ENCODE data around the gene PPIB.
A peak's percentile ranks its signal among the peaks of the same experiment; 100 is the strongest.

PPIB gene

DNA sequence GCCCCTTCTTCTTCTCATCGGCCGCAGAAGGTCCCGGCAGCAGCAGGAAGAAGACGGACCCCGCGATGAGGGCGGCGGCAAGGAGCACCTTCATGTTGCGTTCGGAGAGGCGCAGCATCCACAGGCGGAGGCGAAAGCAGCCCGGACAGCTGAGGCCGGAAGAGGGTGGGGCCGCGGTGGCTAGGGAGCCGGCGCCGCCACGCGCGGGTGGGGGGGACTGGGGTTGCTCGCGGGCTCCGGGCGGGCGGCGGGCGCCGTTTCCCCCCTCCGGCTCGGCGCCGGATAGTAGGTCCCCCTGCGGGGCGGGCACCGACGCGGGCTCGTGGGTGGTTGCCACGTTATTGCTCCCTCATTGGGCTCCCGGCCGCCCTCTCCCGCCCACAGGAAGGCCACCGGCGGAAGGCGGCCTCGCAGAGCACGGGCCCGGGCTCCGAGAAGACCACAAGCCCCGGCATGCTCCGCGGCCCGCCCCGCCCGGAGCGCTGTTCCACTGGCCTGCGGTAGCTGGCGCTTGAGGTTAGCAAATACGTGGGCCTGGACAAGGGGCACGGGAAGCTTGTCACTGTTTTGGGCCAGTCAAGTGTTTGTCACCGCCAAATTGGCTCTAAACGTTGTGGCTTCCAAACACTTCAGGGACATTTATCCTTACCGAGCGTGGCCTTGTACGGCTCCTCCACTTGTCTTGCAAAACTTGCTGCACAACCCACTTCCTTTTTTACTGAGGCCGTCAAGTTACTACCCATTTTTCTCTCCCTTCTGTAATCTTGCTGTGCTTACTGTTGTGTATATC is at the start of gene PPIB:
Gene PPIB, minus strand, starts transcription at position 154 of the 790 bp plus-strand sequence. Its CDS starts 36 bp downstream, at position 118.
- DNase-seq: peak; percentile 95 to 97

DNA sequence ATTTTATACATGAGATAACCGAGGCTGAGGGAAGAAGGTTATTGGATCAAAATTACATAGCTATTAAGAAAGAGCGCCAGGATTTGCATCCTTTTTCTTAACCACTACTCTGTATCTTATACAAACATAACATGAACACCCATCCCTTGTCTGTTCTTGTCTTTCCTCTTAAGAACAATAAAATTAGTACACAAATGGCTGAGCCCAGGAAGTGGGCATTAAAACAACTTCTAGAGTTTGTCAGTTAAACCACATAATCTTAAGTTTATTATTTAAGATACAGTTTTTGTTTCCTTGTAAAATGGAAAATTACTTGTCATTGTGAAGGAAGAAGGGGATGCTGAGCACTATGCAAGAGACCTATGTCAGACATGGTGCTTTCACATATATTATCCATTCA is 48.9 kb upstream of the PPIB start:
- DNase-seq: no peak

DNA sequence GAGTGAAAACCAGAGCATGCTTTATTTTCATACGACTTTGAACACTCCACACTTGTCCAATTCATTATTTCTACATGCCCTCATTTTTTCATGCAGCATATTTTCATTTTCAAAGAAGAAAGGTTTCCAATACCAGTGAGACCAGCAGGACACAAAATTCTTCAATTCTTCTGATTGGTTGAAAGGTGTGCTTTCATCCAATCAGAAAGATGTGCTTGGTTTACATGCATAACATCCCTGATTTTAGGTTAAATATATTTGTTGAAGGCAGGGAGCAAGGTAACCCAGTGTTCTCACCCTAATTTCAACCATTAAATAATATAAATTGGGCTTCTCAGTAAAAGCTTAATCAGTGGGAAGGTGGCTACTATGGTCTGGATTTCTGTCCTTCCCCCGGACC is 47.5 kb upstream of the PPIB start:
- no peak for DNase-seq

DNA sequence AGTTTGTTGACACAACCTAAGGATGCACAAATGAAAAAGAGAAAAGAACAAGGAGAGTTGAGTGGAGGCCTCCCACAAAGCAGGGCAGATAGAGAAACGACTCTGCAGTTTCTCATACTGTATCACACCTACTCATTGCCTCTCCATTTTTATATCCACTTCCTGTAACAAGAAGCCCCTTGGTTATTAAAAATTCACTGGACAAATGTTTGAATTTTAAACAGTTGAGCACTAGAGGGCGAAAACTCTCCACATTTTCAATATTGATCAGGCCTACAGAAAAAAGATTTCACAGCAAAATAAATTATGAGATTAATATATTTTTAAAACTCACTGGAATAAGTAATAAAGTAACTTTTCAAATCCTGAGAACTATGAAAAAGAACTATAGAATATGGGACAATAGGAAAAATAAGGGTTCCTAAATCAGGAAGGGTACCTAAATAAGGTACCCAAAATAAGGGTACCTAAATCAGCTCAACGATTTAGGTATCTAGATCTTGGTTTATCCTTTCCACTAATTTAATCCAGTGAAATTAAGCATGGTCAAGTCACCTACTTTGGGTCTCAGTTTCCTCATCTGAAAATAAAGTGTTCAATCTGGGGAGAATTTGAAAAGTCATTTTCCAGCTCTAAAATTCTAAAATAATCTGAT is 47.0 kb upstream of the PPIB start:
- DNase-seq: no peak

DNA sequence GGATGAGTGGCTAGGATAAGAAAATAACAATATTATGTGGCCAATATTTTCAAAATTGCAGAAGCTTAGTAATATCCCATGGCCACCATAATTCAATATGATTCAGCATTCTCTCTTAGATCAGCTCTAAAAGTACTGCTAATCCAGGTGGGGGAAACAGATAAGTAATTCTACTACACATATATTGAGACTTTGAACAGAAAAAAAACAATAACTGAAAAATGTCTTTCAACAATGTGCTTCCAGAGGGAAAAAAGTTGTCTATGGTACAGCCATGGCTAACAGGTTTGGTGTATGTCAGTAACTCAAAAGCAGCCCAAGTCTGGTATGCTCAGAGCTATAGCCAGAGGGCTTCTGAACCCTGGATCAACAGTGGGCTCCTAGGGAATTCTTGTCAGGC is 42.4 kb upstream of the PPIB start:
- DNase-seq: no peak

DNA sequence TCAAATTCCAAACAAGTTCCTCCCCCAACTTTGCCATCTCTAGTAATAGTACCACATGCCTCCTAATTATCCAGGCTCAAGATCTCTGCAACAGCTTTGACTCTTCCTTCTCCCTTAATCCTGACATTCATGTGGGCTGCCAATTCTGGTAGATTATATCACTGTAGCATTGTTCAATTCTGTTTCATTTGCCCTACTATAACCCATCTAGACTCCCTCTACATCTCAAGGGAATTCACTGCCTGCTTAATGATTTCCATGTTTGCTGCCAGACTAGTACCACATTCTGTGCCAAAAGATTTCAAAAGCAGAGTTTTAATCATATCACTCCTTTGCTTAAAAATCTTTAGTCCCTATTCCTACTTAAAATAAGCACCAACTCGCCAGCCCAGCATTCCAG is 34.6 kb upstream of the PPIB start:
- no peak for DNase-seq

DNA sequence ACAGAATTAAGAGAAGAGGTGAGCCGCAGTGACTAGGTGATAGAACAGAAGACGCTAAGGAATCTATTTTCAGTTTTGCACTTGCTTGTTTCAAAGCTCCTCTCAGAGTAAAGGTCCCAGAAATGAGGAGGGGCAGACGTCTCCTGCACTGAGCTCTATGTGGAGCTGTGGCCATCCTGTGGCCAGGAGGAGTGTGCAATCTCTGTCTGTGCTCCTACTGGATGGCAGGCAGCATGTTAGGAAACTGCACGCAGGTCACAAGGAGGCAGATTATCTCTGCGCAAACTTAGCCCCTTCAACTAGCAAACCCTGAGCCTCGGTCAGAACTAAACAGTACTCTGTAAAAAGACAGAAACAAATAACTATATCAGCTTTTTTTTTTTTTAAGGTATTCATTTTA is 31.1 kb upstream of the PPIB start:
- DNase-seq: no peak

DNA sequence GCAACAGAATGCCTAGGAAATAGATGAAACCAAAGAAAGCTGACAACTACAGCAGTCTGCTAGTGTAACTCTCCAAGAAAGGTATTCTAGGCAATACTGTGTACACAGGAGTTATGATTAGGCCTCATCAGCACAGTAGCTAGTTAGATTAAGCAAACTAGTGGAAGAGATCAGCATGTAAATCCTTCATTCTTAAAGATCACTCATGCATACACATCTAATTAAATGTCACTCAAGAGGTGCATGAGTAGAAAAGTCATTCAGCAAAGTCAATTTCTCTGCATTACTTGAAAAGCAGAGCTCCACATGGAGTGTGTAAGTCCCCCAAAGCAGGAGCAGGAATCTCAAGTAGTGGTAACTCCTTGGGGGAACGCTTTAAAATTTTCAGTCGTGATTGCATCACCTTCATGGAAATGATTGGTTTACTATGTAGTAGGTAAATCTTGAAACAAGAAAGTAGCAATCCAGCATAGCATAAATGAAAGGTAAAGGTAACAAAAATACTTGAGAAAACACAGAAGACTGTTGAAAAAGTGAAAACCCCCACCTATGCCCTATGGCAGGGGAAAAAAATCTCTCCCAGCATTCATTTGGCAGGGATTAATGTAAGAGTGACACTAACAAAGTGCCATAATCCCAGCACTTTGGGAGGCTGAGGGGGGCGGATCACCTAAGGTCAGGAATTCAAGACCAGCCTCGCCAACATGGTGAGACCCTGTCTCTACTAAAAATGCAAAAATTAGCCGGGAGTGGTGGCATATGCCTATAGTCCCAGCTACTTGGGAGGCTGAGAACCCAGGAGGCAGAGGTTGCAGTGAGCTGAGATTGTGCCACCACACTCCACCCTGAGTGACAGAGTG is 29.4 kb upstream of the PPIB start:
- no peak for DNase-seq

DNA sequence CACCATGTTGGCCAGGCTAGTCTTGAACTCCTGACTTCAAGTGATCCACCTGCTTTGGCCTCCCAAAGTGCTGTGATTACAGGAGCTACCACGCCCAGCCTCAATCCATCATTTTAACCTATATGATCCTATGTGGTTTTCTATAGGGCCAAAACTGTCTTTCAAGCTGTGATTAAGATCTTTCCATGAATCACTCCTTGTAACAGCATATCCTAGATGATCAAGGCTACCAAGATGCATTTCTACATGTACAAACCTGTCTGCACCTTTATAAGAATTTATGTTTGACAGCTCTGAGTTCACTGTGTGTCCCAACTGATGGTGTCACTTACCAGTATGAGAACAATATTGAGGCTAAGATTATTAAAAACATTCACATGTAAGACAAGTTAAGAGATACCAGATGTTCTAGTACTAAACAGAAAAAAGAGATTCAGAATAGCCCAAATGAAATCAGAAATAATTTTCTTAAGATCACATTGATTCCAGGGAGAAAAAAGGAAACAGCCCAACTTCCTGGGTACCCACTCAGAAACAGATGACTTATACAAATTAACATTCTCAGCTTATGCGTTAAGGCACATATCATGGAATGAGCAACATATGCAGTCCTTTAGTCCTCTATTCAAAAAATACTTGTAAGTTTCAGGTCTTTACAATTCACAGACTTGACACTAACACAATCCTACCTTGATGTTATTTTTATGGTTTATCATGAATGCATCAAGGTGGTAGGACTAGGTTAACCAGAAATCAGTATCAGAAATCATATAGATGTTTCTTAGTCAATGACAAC is 24.8 kb upstream of the PPIB start:
- no peak for DNase-seq

DNA sequence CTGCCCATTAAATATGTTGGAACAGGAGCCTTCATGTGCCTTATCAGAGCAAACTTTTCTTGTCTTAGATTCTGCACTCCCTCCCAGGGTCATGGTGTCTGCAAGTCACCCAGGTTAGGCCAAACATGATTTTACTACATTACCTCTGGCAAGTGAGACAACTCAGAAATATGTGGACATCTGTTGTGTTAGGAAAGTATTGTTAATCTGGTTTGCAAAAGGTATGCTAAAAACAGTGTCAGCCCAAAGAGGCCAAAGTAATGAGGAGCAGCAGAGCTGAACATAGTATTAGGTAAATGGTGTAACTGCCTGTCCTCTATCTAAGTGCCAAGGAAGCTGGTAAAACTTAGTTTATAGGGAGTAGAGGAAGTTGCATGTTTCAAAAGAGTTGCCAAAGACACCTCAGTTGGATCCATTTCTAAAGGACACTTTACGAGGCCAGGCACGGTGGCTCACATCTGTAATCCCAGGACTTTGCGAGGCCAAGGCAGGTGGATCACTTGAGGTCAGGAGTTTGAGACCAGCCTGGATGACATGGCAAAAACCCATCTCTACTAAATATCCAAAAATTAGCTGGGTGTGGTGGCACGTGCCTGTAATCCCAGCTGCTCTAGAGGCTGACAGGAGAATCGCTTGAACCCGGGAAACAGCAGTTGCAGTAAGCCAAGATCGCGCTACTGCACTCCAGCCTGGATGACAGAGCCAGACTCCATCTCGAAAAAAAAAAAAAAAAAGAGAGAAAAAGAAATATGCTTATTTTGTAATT is 22.5 kb upstream of the PPIB start:
- no peak for DNase-seq

DNA sequence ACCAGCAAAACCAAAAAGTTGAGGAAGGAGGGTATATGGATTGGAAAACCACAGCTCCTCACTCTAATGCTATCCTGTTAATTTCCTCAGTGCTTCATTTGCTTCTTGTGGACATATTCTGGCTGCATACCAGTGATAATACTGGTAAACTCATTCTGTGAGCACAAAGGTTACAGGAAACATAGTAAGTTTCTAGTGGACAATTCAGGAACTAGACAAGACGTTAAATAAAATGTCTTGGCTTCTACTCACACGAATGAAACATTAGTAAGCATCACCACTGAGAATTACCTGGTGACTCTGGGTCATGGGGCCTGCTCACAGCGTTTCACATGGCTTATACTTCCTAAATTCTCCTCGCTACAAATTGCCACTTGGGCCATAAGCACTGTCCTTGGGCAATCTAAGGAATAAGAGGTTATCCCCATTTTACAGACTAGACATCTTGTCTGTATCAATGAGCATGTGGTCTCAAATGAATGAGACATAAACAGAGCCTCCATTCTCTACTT is 20.1 kb upstream of the PPIB start:
- no peak for DNase-seq

DNA sequence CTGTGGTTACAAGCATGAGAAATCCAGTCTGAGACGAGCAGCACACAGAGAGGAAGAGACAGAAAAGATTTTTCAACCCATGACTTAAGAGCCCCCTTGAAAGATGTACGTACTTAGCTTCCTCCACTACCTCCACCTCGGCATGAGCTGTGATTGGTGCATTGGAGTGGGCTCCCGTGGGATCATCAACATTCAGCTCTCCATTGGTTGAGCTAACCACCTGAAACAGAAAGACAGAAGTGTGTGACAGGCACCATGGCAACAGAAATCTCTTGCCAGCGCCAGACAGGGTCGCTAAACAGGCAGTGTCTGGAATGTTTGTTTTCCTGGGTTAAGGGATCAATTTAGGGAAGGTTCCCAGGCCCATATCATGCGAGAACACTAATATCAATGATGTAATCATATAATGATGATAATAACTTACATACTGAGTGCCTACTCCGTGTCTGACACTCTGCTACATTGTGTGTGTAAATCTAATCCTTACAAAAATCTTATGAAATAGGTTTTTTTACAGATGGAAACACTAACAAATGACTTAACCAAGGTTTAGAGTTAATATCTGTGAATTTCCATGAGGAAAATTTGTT is 17.5 kb upstream of the PPIB start:
- no peak for DNase-seq

DNA sequence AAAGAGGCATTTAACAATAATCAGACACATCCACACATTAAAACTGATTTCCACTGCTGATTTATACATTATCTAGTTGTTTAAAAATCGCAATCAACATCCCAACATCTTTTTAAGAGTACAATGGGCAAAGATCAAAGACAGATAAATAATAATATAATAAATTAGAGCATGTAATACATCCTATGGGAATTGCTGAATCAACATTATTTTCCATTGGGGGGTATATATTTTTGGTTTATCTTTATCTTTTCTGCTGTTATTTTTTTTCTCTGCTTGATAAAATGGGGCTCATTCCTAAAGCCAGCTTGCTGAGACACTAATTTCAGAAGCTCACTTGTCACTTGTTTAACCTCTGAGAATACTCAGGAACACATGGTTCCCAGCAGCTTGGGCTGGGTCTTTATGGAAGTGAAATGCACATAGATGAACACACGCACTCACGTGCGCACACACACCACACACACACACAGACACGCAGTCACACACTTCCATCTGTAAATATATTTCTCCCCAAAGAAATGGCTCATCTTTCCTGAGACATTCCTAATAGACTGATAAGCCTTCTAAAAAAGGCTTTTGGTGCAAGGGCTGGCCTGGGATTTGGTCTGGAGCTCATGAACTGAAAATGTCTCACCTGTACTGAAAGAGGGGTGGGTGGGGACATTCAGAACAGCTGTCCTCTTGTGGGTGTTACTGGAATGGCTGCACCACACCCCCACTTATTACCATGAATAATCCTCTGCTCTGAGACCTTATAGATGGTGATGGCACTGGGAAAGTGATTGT is 3.5 kb upstream of the PPIB start:
- no peak for DNase-seq

DNA sequence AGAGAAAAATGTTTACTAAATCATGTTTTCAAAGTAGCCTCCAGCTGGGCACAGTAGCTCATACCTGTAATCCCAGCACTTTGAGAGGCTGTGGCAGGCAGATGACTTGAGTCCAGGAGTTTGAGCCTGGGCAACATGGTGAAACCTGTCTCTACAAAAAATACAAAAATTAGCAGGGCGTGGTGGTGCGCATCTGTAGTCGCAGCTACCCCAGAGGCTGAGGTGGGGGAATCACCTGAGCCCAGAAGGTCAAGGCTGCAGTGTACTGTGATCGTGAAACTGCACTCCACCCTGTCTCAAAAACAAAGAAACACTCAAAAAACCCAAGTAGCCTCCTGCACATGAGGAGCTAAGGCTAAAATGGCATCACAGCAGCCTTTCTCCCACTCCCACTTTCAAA is 1.6 kb upstream of the PPIB start:
- no peak for DNase-seq

DNA sequence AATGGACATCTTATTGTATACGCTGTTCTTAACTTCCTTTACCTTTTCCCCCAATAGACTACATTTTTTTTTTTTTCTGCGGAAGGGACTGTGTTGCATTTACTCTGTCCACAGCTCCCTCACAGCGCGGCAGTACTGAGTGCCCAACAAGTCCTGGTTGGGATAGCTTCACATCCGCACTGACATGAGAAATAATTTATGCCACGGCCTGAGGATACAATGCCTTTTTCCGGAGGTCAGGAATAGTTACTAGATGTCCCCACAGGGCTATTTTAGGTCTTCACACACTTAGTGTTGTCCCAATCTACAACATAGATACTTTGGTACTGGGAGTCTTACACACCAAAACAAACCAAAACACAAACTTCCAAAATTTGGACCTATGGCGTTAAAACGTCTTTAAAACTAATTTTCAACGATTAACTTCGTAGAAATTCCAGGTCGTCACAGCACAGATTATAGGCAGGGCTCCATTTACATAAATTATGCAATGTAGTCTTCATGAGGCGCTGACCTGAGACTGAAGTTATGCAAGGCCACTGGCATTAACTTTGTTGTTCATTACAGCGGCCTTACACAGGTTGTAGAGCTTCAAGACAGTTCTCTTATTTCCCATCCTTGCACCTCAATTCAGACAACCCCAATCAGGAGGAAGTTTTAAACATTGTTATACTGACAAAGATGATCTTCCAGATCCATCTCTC is 989 bp upstream of the PPIB start:
- DNase-seq: no peak

DNA sequence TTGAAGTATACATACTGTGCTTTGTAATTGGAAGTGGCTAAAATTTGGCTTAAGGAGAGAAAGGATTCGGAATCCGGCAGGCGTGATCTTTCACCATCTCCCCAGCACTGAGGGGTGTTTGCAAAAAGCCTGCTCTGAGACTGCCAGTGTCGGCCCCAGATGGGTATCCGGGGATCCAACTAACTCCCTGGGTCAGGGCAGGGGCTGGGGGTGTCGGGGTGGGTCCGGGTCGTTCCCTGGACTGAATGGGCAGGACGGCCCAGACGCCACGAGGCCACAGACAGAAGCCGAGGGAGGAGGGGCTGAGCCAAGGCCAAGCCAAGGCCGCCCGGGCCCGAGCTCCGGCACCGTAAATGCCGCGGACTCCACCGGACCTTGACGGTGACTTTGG is 349 bp downstream of the PPIB start:
- no peak for DNase-seq

DNA sequence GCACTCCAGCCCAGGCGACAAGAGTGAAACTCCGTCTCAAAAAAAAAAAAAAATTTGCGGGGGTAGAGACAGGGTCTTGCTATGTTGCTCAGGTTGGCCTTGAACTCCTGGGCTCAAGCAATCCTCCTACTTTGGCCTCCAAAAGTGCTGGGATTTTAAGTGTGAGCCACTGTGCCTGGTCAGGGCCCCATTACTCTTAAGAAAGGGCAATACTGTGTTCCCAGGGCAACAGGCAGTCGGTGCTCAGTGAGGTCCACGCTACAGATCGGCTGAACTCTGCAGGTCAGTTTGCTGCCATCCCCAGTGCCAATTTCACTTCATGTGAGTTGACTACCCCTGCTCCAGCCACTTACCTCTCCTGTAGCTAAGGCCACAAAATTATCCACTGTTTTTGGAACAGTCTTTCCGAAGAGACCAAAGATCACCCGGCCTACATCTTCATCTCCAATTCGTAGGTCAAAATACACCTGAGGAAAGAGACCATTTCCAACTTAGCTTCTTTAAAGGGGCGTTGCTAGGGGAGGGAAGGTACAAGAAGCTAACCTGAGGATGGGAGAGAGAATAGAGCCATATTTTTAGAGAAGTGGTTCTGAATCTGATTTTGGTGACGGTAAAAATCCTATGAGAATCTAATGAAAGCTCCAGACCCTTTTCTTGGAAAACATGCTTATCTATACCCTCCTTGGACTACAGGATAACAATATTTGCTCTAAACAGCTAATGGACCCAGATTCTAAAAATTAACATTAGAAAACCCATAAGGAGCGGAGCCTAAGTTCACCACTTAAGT is 939 bp downstream of the PPIB start:
- DNase-seq: no peak

DNA sequence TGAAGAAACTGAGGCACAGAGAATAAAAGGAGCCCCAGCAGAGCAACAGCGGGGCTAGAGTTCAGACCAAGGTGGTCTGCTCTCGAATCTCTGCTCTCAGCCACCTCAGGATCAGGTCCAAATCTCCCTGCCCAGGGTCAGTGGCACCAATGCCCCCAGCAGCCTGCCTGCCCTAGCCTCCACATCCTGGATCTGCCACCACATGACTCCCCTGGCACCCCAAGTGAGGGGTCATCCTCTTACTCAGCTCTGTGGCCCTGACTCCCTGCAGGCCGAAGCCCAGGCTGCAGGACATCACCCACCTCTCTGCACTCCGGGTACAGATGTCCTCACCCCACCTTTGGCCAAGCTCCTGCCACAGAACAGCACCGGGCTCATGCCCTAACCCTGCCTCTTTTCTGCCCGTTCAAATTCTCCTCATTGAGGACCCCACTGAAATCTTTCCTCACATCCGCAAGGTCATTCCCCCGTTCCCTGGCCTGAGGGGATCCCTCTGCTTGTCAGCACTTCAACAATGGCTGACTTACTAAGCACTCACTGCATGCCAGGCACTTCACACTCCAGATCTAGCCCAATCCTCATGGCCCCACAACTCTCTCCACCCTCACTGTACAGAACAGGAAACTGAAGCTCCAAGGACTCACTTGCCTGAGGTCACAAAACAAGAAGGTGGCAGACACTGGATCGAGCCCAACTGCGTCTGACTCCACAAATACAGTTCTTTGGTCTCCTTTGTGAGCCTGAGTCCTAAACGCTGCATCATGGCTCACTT is 4.3 kb downstream of the PPIB start:
- DNase-seq: no peak

Data from activated CD4-positive, alpha-beta T cell treated with anti-CD3 and anti-CD28 coated beads for 4 hours (primary cell).